ENCODE measurements around the gene LBHD2.

DNA sequence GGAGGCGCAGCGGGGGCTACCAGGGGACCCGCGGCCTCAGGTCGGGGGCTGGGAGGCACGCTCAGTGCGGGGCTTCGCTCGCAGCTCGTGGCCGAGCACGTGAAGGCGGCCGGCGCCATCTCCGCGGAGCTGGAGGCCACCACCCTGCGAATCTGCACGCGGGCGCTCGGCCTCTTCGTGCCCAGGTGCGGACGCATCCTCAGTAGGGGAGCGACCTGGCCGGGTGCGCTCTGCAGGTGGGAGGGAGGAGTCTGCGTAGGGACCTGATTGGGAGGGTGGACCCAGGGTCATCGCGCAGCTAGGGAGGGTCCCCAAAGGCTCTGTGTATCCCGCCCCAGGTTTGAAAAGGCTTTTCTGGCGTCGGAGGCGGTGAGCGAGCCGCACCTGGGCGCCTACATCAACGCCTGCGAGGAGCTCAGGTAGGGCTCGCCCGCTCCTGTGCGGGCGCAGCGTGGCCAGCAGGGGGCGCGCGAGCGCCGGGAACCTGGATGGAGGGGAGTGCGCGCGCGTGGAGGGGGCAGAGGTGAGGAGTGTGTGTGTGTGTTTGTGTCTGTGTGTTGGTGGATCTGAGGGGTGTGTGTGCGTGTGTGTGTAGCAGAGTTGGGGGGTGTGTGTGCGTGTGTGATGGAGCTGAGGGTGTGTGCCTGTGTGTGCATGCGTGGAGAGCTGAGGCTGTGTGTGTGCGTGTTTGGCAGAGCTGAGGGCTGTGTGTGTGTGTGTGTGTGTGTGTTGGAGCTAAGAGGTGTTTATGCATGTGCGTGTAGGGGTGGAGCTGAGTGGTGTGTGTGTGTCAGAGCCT is 20.8 kb downstream of the LBHD2 start:
- TF ChIP-seq, protein P1, sequence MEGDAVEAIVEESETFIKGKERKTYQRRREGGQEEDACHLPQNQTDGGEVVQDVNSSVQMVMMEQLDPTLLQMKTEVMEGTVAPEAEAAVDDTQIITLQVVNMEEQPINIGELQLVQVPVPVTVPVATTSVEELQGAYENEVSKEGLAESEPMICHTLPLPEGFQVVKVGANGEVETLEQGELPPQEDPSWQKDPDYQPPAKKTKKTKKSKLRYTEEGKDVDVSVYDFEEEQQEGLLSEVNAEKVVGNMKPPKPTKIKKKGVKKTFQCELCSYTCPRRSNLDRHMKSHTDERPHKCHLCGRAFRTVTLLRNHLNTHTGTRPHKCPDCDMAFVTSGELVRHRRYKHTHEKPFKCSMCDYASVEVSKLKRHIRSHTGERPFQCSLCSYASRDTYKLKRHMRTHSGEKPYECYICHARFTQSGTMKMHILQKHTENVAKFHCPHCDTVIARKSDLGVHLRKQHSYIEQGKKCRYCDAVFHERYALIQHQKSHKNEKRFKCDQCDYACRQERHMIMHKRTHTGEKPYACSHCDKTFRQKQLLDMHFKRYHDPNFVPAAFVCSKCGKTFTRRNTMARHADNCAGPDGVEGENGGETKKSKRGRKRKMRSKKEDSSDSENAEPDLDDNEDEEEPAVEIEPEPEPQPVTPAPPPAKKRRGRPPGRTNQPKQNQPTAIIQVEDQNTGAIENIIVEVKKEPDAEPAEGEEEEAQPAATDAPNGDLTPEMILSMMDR (IDR thresholded peaks at IDR 0.05) = peak; percentile 92 to 98 (median 97)
- no peak for TF ChIP-seq POLR2A (IDR thresholded peaks at IDR 0.05)
